AG08395 (cell line): ENCODE results near the gene PGAM2.
A peak's percentile ranks its signal among the peaks of the same experiment; 100 is the strongest.
"Not testable (repeated sequence)": the region's sequence is repeated elsewhere in the genome, so short reads cannot be mapped to it uniquely, and the experiment has no call there.

Source experiments
- DNase-seq: peaks from one replicate; pipeline ENCODE4 v3.0.0; 2012; ENCODE audit warnings: mixed read lengths, low spot score

PGAM2 gene

GRCh38 chr7:44022796-44023467, 42.4 kb downstream of the PGAM2 start:
- DNase-seq = not testable (repeated sequence)

- DNase-seq = not testable (repeated sequence)
These were observed 43.3 kb downstream of the PGAM2 start for GRCh38 chr7:44022069-44022468.

DNA sequence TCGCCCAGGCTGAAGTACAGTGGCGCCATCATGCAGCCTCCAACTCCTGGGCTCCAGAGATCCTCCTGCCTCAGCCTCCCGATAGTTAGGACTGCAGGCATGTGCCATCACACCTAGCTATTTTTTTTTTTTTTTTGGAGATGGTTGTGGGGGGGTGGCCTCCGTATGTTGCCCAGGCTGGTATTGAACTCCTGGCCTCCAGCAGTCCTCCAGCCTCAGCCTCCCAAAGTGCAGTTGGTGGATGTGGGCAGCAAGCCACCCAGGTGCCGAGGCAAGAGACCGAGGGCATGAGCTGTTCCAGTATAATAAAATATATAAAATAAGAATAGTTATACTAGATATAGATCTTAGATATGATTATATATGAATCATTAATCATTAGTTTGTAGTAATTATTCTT, 45.5 kb downstream of the PGAM2 start:
- not testable (repeated sequence) for DNase-seq

DNA sequence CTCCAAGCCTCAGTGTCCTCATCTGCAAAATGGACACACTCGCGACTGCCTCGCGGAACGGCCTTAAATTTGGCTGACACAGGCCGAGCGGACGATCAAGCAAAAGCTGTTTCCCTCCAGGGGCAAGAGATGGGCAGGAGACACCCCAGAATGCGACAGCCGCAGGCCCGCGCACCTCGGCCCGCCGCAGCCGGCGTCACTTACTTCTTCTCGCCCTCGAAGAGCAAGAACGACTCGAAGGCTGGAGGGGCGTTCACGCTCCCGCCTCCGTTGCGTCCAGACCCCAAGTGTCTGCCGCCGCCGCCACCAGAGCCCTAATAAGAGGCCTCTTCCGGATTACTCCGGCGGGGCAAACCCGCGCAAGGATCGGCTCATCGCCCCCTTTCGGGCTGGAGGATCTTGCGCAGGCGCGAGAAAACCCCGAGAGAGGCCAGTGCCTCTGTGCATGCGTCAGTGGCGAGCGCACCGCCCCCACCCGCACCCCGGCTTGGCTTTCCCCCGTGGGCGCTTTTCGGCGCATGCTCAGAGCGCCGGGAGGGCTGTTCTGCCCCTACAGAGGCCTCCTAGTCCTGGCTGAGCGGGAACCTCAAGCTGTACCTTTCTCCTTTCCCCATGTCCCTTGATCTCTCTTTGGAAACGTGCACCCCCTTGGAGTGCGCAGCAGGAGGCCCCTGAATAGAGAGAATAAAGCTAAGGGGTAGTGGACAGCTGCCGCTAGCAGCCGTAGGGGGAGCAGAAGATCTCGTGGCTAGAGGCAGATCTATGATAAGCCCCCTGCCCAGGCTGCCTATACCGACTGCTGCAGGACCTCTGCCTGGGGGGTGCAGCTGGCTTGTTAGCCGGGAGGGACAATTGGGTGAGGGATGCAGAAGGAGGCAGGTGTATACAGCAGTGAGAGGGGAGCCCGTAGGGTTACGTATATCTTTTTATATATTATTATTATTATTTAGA, 46.2 kb downstream of the PGAM2 start:
- peak; percentile 100 for DNase-seq

- not testable (repeated sequence) for DNase-seq
These were observed 50.3 kb downstream of the PGAM2 start for GRCh38 chr7:44015090-44015489.
